HG03342 (cell line): ENCODE results near the gene EPG5.

Experiments used
- ATAC-seq: cut with Tn5 transposase; IDR thresholded peaks from one replicate; pipeline ENCODE4 v1.9.1; 2021; ENCODE audit warnings: mild to moderate bottlenecking, moderate library complexity; ENCODE audit not compliant: unreplicated experiment

EPG5 gene

GRCh38 chr18:45926691-45927090 is 40.4 kb downstream of the EPG5 start:
- no peak for ATAC-seq

GRCh38 chr18:45926085-45926484 is 41.0 kb downstream of the EPG5 start:
- no peak for ATAC-seq

GRCh38 chr18:45923138-45923537 is 44.0 kb downstream of the EPG5 start:
- no peak for ATAC-seq

- no peak for ATAC-seq
Measured at GRCh38 chr18:45920367-45920766, 46.8 kb downstream of the EPG5 start.

- no peak for ATAC-seq
Measured at GRCh38 chr18:45916302-45916701, 50.8 kb downstream of the EPG5 start.

GRCh38 chr18:45913276-45913675 is 53.9 kb downstream of the EPG5 start:
- no peak for ATAC-seq

- ATAC-seq = peak; percentile 82
Measured at GRCh38 chr18:45910405-45911023, 56.6 kb downstream of the EPG5 start.

GRCh38 chr18:45901654-45902210 is 65.4 kb downstream of the EPG5 start:
- no peak for ATAC-seq

GRCh38 chr18:45900623-45901022 is 66.5 kb downstream of the EPG5 start:
- ATAC-seq = no peak

GRCh38 chr18:45896991-45897390 is 70.1 kb downstream of the EPG5 start:
- ATAC-seq = no peak

- no peak for ATAC-seq
Measured at GRCh38 chr18:45896452-45896851, 70.7 kb downstream of the EPG5 start.

- no peak for ATAC-seq
Measured at GRCh38 chr18:45895339-45895738, 71.8 kb downstream of the EPG5 start.

- no peak for ATAC-seq
Measured at GRCh38 chr18:45894818-45895217, 72.3 kb downstream of the EPG5 start.

GRCh38 chr18:45891806-45892205 is 75.3 kb downstream of the EPG5 start:
- ATAC-seq = no peak

GRCh38 chr18:45890606-45891005 is 76.5 kb downstream of the EPG5 start:
- no peak for ATAC-seq

- no peak for ATAC-seq
Measured at GRCh38 chr18:45889419-45890064, 77.6 kb downstream of the EPG5 start.

GRCh38 chr18:45887585-45887984 is 79.5 kb downstream of the EPG5 start:
- no peak for ATAC-seq

- ATAC-seq = no peak
Measured at GRCh38 chr18:45880876-45881558, 86.1 kb downstream of the EPG5 start.

GRCh38 chr18:45879681-45880655 is 87.2 kb downstream of the EPG5 start:
- ATAC-seq = peak; percentile 84

- ATAC-seq = no peak
Measured at GRCh38 chr18:45877403-45877802, 89.7 kb downstream of the EPG5 start.

- ATAC-seq = no peak
Measured at GRCh38 chr18:45876161-45876560, 91.0 kb downstream of the EPG5 start.
